GM21423 (cell line): ENCODE measurements around the gene KIN.
A peak's percentile ranks its signal among the peaks of the same experiment; 100 is the strongest.
"Not testable (repeated sequence)": the region's sequence is repeated elsewhere in the genome, so short reads cannot be mapped to it uniquely, and the experiment has no call there.

Experiments used
- ATAC-seq: cut with Tn5 transposase; IDR thresholded peaks from one replicate; pipeline ENCODE4 v1.9.1; 2021; ENCODE audit warnings: mild to moderate bottlenecking, moderate library complexity; ENCODE audit not compliant: unreplicated experiment

The KIN gene

GRCh38 chr10:7794251-7795026 lies 6.6 kb upstream of the KIN start:
- ATAC-seq = no peak

DNA sequence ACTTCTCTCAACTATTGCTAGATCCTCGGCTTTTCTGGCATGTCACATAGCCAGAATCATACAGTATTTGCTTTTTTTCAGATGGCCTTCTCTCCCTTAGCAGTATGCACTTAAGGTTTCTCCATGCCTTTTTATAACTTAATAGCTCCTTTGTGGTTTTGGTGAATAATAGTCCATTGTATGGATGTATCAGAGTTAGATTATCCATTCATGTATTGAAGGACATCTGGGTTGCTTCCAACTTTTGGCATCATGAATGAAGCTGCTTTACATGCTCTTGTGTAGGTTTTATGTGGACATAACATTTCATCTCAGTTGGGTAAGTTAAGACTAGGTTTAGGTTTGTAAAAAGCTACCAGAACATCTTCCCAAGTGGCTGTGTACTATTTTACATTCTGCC lies 4.7 kb upstream of the KIN start:
- no peak for ATAC-seq

GRCh38 chr10:7789390-7789789 lies 1.6 kb upstream of the KIN start:
- ATAC-seq = no peak

- peak; percentile 18 for ATAC-seq
Measured at GRCh38 chr10:7788639-7789286, 970 bp upstream of the KIN start.

DNA sequence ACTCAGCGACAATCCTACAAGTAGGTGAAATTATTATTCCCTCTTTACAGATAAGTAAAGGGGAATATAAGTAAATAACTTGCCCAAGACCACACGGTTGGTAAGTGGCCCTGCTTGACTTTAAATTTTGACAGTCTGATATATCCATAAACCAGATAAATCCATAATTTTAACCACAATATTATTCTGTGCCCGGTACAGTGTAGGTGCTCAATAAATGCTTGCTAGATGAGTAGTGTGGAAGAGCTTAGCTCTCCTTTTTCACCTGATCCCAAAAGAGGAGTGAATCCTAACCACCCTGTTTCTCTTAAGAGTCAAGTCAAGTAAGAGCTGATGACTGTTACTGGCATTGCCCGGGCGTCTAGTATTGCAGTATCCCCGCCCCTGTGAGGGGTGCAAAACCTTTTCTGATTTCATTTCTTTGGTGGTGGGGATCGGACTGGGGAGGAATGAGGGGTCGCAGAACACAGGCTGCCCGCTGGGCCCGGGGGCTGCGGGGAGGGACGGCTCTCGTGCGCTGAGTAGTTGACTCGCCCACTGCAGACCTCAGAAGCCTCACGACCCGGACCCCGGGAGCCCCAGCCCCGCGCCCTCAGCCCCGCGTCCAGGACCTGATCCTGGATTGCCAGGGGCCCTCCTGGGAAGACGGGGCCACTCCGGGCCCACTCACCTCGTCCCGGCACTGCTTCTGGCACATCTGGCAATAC lies 490 bp downstream of the KIN start:
- ATAC-seq = peak; percentile 6

DNA sequence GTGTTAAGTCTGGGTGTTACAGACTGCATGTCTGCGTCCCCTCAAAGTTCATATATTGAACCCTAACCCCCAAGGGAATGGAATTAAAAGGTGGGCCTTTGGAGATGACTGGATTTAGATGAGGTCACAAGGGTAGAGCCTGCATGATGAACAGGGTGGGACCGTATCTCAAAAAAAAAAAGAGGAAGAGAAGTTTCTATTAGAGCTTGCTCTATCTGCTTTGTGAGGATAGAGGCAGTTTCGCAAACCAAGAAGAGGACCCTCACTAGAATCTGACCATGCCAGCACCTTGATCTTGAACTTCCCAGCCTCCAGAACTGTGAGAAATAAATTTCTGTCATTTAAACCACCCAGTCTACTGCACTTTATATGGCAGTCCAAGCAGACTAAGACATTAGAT lies 1.4 kb downstream of the KIN start:
- no peak for ATAC-seq

DNA sequence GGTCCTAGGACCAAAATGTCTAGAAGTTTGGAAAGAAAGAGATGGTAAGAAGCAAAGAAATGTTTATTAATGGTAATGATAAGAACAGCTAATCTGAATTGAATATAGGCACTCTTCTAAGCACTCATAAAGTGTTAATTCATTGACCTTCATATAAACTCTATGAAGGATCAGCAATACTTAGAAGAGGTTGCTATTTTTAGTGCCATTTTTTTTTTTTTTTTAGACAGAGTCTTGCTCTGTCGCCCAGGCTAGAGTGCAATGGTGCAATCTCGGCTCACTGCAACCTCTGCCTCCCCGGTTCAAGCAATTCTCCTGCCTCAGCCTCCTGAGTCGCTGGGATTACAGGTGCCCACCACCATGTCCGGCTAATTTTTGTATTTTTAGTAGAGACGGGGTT lies 5.6 kb downstream of the KIN start:
- ATAC-seq = not testable (repeated sequence)

- ATAC-seq = no peak
Measured at GRCh38 chr10:7776777-7777176, 11.0 kb downstream of the KIN start.

GRCh38 chr10:7773845-7774801 lies 13.7 kb downstream of the KIN start:
- peak; percentile 53 for ATAC-seq

DNA sequence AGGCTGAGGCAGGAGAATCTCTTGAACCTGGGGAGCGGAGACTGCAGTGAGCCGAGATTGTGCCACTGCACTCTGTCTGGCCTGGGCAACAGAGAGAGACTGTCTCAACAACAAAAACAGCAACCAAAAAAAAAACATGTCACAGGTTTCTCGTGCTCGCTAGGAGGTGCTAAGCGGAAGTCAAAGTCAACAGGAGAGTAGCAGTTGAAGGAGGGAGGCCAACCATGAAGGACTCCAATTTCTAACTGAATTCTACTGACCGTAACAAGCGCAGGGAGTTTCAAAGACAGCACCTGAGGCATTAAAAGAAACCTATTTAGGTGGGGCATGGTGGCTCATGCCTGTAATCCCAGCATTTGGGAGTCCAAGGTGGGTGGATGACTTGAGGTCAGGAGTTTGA lies 19.4 kb downstream of the KIN start:
- ATAC-seq = no peak

DNA sequence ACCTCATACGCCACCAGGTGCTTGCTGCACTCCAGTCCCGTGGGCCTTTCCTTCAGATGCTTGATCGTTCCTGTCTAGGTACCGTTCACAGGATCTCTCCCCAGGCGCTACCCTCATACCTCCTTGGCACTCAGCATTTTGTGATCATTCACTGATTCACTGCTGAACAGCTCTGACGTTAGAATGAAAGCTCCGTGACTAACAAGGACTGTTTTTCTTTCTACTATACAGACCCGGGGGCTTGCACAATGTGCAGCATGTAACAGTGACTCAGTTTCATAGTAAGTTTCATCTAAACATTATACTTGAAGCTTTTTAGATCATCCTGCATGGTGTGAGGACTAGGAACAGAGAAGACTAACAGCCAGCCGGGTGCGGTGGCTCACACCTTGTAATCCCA lies 20.6 kb downstream of the KIN start:
- ATAC-seq = no peak

GRCh38 chr10:7766241-7766640 lies 21.6 kb downstream of the KIN start:
- no peak for ATAC-seq

DNA sequence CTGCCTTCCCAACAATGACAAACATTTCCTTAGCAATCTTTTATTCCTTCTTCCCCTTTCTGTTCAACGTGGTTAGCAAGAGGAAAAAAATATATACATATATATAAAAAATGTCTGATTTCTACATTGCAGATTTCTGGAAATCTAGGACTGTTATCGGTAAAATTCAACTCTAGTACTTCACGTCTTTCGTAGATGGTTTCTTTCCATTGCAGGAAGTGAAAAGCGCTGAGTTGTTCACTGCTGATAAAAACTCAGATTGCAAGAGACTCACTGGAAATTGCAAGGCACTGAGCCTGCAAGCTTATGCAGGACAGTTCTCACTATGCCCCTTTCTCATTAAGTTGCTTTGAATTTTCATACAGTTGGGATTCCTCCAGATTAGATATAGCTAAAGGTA lies 23.9 kb downstream of the KIN start:
- no peak for ATAC-seq

GRCh38 chr10:7756360-7756992 lies 31.3 kb downstream of the KIN start:
- ATAC-seq = no peak

DNA sequence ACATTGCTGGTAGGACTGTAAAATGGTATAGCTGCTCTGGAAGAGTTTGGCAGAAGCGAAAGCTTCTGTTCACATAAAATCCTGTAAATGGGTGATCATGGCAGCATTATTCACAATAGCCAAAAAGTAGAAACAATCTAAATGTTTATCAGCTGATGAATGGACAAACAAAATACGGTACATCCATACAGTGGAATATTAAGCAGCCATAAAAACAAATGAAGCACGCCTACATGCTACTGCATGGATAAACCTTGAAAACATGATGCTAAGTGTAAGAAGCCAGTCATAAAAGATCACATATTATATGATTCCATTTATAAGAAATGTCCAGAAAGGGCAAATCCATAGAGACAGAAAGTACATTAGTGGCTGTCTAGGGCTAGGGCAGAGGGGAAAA lies 32.7 kb downstream of the KIN start:
- no peak for ATAC-seq

DNA sequence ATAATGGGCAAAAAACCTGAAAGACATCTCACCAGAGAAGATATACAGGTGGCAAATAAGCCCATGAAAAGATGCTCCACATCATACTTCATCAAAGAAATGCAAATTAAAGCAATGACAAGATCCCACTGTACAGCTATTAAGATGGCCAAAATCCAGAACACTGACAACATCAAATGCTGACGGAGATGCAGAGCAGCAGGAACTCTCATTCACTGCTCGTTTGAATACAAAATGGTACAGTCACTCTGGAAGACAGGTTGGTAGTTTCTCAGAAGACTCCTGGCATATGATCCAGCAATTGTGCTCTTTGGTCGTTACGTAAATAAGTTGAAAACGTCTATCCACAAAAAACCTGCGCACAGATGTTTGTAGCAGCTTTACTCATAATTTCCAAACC lies 35.5 kb downstream of the KIN start:
- ATAC-seq = no peak

DNA sequence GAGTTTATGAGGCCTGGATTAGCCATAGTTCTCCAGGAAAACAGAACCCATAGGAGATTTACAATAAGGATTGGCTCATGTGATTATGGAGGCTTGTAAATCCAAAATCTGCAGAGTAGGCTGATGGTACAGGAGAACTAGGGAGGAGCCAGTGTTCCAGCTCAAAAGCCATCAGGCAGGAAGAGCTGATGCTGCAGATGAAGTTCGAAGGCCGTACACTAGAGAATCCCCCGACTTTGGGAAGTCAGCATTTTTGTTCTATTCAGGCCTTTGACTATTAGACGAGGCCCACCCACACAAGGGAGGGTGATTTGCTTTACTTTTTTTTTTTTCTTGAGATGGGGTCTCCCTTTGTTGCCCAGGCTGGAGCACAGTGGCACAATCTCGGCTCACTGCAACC lies 37.6 kb downstream of the KIN start:
- no peak for ATAC-seq

DNA sequence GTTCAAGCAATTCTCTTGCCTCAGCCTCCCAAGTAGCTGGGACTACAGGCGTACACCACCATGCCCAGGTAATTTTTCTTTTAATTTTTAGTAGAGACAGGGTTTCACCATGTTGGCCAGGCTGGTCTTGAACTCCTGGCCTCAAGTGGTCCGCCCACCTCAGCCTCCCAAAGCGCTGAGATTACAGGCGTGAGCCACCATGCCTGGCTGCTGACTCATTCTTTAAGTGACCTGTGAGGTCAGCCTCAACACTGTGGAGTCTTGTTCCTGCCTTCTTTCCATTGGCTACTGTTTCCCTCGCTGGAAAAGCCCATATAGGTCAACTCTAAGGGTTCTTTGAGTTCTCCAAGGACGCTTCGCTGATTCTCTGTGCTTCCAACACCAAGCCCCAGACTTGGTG lies 39.2 kb downstream of the KIN start:
- ATAC-seq = not testable (repeated sequence)

DNA sequence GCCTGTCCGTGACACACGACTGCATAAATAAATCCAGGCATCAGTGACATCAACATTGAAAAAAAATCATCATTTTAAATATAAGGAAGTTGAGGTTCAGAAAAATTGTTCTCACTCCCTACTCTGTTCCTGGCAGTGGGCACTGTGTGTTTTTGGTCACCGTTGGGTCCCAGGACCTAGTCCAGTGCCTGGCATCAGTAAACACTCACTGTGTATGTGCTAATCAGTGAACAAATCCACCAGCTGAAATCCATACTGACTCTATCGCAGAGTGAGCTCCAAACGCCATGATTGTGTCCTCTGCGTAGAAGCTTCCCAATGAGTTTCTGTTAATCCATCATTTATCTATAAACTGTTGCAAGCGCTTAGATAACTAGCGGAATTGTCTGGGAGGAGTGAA lies 43.5 kb downstream of the KIN start:
- ATAC-seq = no peak
